HEK293 (cell line): ENCODE data around the gene PAK1.

ENCODE experiments used
- CTCF ChIP-seq: fragments of 450-650 bp; formaldehyde crosslinking; IDR thresholded peaks from 2 replicates; pipeline ENCODE4 v1.5.1; 2016; ENCODE audit warnings: missing biosample characterization, missing genetic modification characterization
- TCF7L2 ChIP-seq: IDR thresholded peaks from 2 replicates; pipeline ENCODE4 v1.6.1; 2011; ENCODE audit warnings: low read depth, mild to moderate bottlenecking, inconsistent platforms, low read length, moderate library complexity, borderline replicate concordance
- ZNF623 ChIP-seq: fragments of 450-650 bp; formaldehyde crosslinking; IDR thresholded peaks from 2 replicates; pipeline ENCODE4 v1.5.1; 2016; ENCODE audit warnings: missing biosample characterization, missing genetic modification characterization
- ZNF747 ChIP-seq: fragments of 450-650 bp; formaldehyde crosslinking; IDR thresholded peaks from 2 replicates; pipeline ENCODE4 v1.5.1; 2016; ENCODE audit warnings: missing biosample characterization, missing genetic modification characterization

- TF ChIP-seq ZNF747 (tag by site-specific recombination) (no peak), CTCF (tag by site-specific recombination) (no peak), TCF7L2 (no peak), ZNF623 (tag by site-specific recombination) (no peak)
Observed at GRCh38 chr11:77454867-77455655, 18.8 kb downstream of the PAK1 start.
